ENCODE results near the gene EVX2. TPM values are rescaled to one million over a fixed set of nuclear protein-coding genes. Genes with fewer than 3 reads are reported as not detected.
A peak's percentile ranks its signal among the peaks of the same experiment; 100 is the strongest.

EVX2 gene
- total and polyA plus RNA-seq, 2 of the 13 experiments (the other 11 are each of a cell fraction or from before 2014, with no cell fraction given), result not detected

GRCh38 chr2:176066645-176067588 lies 16.8 kb downstream of the EVX2 start:
- H3K9me3 ChIP-seq (ENCODE audit: low read length), result no peaks in the 10 kb centered on the region
- H3K36me3 ChIP-seq (replicated peaks in 1 of 2; ENCODE audit: control insufficient read depth in 1 of 2, insufficient read depth in 2 of 2, low read length in 2 of 2), result no peaks in the 10 kb centered on the region
- no peak overlapping the region for H3K27ac ChIP-seq (ENCODE audit: extremely low read length, insufficient read depth, low read length)
- no peaks in the 10 kb centered on the region for H3K4me1 ChIP-seq (ENCODE audit: insufficient read depth, low read length)
- peak overlapping the region; percentile 50 for H3K4me2 ChIP-seq (ENCODE audit: low read depth, low read length)
- no peak overlapping the region for H3K9ac ChIP-seq (ENCODE audit: insufficient read depth, low read depth, low read length)
- ATAC-seq (no peak; the same call in 2 of the 3 replicates), DNase-seq (ENCODE audit: low spot score) (no peak), FAIRE-seq (no peak)
- intact Hi-C loops (cut with micrococcal nuclease; ENCODE audit: unreplicated experiment), result no loop called here
- 44% methylated on average over 41 of the region's 56 CpGs for WGBS (ENCODE audit: low lambda C conversion rate)
- no peaks in the 10 kb centered on the region for H4K20me1 ChIP-seq (ENCODE audit: insufficient read depth, low read length)
- in situ Hi-C loops (cut with HindIII; ENCODE audit: extremely low pct_ligation_motif_present, low pct_unique_long_range_greater_than_20kb), result no loop called here
- BruUV-seq (replicated peaks), result no TSS peak
- H3K27me3 ChIP-seq (ENCODE audit: control insufficient read depth in 1 of 2, insufficient read depth in 2 of 2, low read length in 2 of 2), result peaks cover 16 to 59% of the 10 kb centered on the region in 2 experiments
- H2AFZ ChIP-seq (ENCODE audit: low read length), result no peak overlapping the region
- peak overlapping the region in 1 of 3 experiments; percentile 44; a peak in 1 of 6 replicates for H3K4me3 ChIP-seq (replicated peaks in 1 of 3; ENCODE audit: insufficient read depth in 1 of 3, low read depth in 2 of 3, low read length in 3 of 3)
- H3K79me2 ChIP-seq (ENCODE audit: insufficient read depth, low read length), result no peaks in the 10 kb centered on the region
- ChIA-PET CTCF (ENCODE audit: low intra/inter-chr PET ratio, low total read pairs) (no interaction called here), POLR2A (no interaction called here)
- no peak for TF ChIP-seq ZSCAN31 (CRISPR knock-in tag; IDR thresholded peaks at IDR 0.05; ENCODE audit: low read depth)
- TF ChIP-seq ZNF432 (CRISPR knock-in tag; IDR thresholded peaks at IDR 0.05; ENCODE audit: borderline replicate concordance), result no peak
- no peak for TF ChIP-seq DMTF1 (CRISPR knock-in tag; IDR thresholded peaks at IDR 0.05)
- TF ChIP-seq ZBTB43 (CRISPR knock-in tag; conservative IDR thresholded peaks at IDR 0.05), result no peak
- no peak for TF ChIP-seq ZNF850 (CRISPR knock-in tag; conservative IDR thresholded peaks at IDR 0.05)
- no peak for TF ChIP-seq ZBTB1 (CRISPR knock-in tag; IDR thresholded peaks at IDR 0.05; ENCODE audit: borderline replicate concordance)
- no peak for TF ChIP-seq STAG1 (CRISPR knock-in tag; IDR thresholded peaks at IDR 0.05)
- no peak for TF ChIP-seq ATF7 (IDR thresholded peaks at IDR 0.05)
- no peak for TF ChIP-seq ATF7 (CRISPR knock-in tag; IDR thresholded peaks at IDR 0.05)
- TF ChIP-seq NFKB2 (CRISPR knock-in tag; IDR thresholded peaks at IDR 0.05; ENCODE audit: borderline replicate concordance), result no peak
- TF ChIP-seq ZBTB33 (CRISPR knock-in tag; IDR thresholded peaks at IDR 0.05), result peak; percentile 72; the same call in 1 of the 2 replicates
- no peak for TF ChIP-seq TFDP1 (CRISPR knock-in tag; IDR thresholded peaks at IDR 0.05; ENCODE audit: borderline replicate concordance)
- TF ChIP-seq MAFG (CRISPR knock-in tag; IDR thresholded peaks at IDR 0.05), result no peak

Measured in HepG2 (cell line).